ENCODE data around the gene P2RX7. TPM values are rescaled to one million over a fixed set of nuclear protein-coding genes. Genes with fewer than 3 reads are reported as not detected.
"Not testable (repeated sequence)": the region's sequence is repeated elsewhere in the genome, so short reads cannot be mapped to it uniquely, and the experiment has no call there.

The P2RX7 gene
- total RNA-seq, 1 donor from 2014 or later = not detected

DNA sequence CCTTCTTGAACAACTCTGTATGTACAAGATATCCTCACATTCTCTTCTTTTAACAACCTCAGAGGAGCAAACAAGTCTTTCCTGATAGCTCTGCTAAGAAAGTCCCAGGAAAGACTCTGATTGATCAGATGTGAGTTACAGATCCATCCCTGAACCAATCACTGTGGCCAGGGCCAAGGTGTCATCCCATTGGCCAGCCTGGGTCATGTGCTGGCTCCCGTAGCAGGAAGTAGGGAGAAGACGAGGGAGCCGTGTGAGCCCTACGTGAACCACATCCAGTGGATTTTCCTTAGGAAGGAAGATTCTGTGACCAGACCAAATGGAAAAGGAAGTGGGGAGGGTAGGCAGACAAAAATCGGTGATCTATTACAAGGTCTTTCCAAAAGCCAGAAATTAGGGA is 5.6 kb downstream of the P2RX7 start:
- H3K9me3 Mint-ChIP-seq (ENCODE audit: unreplicated experiment) = peaks cover 4% of the 10 kb centered on the region

DNA sequence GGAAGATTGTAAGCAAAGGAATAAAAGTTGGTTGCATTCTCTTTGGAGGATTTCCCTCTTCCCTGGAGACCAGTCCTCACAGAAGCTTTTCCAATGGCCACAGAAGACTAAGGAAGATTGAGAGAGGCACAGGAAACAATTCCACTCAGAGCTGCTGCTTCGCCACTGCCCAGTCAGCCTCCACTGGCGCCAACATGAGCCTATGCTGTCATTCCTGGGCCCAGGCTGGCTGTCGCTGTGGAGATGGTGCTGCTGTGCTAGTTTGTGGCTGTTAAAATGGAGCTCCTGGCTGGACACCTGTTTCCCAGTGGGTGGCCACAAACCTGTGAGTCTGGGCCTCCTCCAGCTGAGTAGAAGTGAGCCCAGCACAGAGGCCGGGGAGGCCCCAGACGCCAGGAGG is 6.6 kb downstream of the P2RX7 start:
- H3K27me3 Mint-ChIP-seq (ENCODE audit: unreplicated experiment) = peaks cover 4% of the 10 kb centered on the region
- no peak overlapping the region for H3K27ac Mint-ChIP-seq (ENCODE audit: unreplicated experiment)
- H3K4me1 Mint-ChIP-seq (ENCODE audit: low read depth, unreplicated experiment) = no peaks in the 10 kb centered on the region
- H3K4me3 Mint-ChIP-seq (ENCODE audit: unreplicated experiment) = no peak overlapping the region
- TF ChIP-seq, protein P1, sequence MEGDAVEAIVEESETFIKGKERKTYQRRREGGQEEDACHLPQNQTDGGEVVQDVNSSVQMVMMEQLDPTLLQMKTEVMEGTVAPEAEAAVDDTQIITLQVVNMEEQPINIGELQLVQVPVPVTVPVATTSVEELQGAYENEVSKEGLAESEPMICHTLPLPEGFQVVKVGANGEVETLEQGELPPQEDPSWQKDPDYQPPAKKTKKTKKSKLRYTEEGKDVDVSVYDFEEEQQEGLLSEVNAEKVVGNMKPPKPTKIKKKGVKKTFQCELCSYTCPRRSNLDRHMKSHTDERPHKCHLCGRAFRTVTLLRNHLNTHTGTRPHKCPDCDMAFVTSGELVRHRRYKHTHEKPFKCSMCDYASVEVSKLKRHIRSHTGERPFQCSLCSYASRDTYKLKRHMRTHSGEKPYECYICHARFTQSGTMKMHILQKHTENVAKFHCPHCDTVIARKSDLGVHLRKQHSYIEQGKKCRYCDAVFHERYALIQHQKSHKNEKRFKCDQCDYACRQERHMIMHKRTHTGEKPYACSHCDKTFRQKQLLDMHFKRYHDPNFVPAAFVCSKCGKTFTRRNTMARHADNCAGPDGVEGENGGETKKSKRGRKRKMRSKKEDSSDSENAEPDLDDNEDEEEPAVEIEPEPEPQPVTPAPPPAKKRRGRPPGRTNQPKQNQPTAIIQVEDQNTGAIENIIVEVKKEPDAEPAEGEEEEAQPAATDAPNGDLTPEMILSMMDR (IDR thresholded peaks at IDR 0.05; ENCODE audit: partially characterized antibody, unreplicated experiment) = no peak
- peaks cover 4% of the 10 kb centered on the region for H3K36me3 Mint-ChIP-seq (ENCODE audit: unreplicated experiment)
- peaks cover 4% of the 10 kb centered on the region for H3K9me3 Mint-ChIP-seq (ENCODE audit: unreplicated experiment)
- no peak for DNase-seq

More for the DNA sequence above, 5.6 kb downstream of the P2RX7 start:
- TF ChIP-seq, protein P1 (IDR thresholded peaks at IDR 0.05; ENCODE audit: partially characterized antibody, unreplicated experiment) = no peak
- H3K27ac Mint-ChIP-seq (ENCODE audit: unreplicated experiment) = no peak overlapping the region
- H3K4me1 Mint-ChIP-seq (ENCODE audit: low read depth, unreplicated experiment) = no peaks in the 10 kb centered on the region
- peaks cover 4% of the 10 kb centered on the region for H3K27me3 Mint-ChIP-seq (ENCODE audit: unreplicated experiment)
- no peak for DNase-seq
- peaks cover 4% of the 10 kb centered on the region for H3K36me3 Mint-ChIP-seq (ENCODE audit: unreplicated experiment)
- no peak overlapping the region for H3K4me3 Mint-ChIP-seq (ENCODE audit: unreplicated experiment)

DNA sequence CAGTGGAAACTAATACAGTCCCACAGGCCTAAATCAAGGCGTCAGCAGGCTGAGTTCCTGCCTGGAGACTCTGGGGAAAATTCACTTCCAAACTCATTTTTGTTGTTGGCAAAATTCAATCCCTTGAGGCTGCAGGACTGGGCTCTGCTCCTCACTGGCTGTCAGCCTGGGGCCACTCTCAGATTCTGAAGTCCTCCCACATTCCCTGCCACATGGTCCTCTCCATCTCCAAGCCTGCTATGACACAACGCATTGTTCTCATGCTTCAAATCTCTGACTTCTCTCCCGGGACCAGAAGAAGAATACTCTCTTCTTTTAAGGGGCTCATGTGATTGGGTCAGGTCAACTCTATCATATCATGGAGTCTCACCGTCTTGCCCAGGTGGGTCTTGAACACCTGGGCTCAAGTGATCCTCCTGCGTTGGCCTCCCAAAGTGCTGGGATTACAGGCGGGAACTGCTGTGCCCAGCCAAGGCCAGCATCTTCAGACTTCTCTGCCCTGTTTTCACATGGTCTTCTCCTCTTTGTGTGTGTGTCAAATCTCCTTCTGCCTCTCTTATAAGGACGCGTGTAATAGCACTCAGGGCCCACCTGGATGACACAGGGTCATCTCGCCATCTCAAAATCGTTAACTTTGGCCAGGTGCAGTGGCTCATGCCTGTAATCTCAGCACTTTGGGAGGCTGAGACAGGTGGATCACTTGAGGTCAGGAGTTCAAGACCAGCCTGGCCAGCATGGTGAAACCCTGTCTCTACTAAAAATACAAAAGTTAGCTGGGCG is 9.7 kb downstream of the P2RX7 start:
- no peak for DNase-seq
- peaks cover 6% of the 10 kb centered on the region for H3K9me3 Mint-ChIP-seq (ENCODE audit: unreplicated experiment)
- TF ChIP-seq, protein P1 (IDR thresholded peaks at IDR 0.05; ENCODE audit: partially characterized antibody, unreplicated experiment) = no peak
- H3K4me3 Mint-ChIP-seq (ENCODE audit: unreplicated experiment) = no peak overlapping the region
- peaks cover 7% of the 10 kb centered on the region for H3K27me3 Mint-ChIP-seq (ENCODE audit: unreplicated experiment)
- no peak overlapping the region for H3K27ac Mint-ChIP-seq (ENCODE audit: unreplicated experiment)
- H3K36me3 Mint-ChIP-seq (ENCODE audit: unreplicated experiment) = peaks cover 10% of the 10 kb centered on the region
- no peaks in the 10 kb centered on the region for H3K4me1 Mint-ChIP-seq (ENCODE audit: low read depth, unreplicated experiment)

DNA sequence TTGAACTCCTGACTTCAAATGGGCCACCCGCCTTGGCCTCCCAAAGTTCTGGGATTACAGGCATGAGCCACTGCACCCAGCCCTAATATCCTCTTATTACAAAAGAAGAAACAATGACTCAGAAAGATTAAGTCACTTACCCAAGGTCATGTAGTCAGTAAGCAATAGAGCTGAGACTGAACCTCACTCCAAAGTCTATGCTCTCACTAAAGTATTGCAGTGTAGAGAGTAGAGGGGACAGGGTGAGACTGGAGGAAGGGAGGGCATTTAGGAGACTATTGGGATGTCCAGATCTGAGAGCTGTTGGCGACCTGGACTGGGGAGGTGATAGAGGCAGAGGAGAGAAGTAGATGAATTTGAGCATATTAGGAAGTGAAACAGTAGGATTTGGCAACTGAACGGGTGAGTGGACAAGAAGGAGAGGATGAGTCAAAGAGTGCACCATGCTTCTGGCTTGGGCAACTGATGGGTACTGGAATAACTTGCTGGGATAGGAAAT is 11.8 kb downstream of the P2RX7 start:
- TF ChIP-seq, protein P1 (IDR thresholded peaks at IDR 0.05; ENCODE audit: partially characterized antibody, unreplicated experiment) = no peak
- peaks cover 6% of the 10 kb centered on the region for H3K9me3 Mint-ChIP-seq (ENCODE audit: unreplicated experiment)

DNA sequence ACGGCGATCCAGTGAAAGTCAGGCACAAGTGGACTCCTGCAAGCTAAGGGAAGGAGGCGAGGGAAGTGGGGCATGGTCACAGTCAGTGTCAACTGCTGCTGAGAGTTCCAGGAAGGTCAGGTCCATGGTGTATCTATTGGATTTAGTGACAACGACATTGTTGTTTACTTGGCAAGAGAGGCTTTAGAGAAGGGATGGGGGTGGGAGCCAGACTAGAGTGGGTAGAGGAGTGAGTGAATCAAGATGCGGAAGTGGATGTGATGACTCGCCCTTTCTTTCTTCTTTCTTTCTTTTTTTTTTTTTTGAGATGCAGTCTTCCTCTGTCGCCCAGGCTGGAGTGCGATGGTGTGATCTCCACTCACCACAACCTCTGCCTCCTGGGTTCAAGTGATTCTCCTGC is 12.5 kb downstream of the P2RX7 start:
- Mint-ChIP-seq H3K27ac (ENCODE audit: unreplicated experiment) (no peak overlapping the region), H3K27me3 (ENCODE audit: unreplicated experiment) (peaks cover 4% of the 10 kb centered on the region)

More for the DNA sequence above, 11.8 kb downstream of the P2RX7 start:
- Mint-ChIP-seq H3K36me3 (ENCODE audit: unreplicated experiment) (peaks cover 10% of the 10 kb centered on the region), H3K4me1 (ENCODE audit: low read depth, unreplicated experiment) (no peaks in the 10 kb centered on the region), H3K4me3 (ENCODE audit: unreplicated experiment) (no peak overlapping the region), H3K27me3 (ENCODE audit: unreplicated experiment) (peaks cover 6% of the 10 kb centered on the region), H3K27ac (ENCODE audit: unreplicated experiment) (no peak overlapping the region)
- no peak for DNase-seq

DNA sequence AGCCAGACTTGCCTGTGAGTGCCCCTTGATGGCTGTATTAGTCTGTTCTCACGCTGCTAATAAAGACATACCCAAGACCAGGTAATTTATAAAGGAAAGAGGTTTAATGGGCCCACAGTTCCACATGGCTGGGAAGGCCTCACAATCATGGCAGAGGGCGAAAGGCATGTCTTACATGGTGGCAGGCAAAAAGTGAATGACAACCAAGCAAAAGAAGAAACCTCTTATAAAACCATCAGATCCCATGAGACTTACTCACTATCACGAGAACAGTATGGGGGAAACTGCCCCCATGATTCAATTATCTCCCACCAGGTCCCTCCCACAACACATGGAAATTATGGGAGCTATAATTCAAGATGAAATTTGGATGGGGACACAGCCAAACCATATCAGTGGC is 16.6 kb downstream of the P2RX7 start:
- DNase-seq; H3K36me3 Mint-ChIP-seq (ENCODE audit: unreplicated experiment); H3K9me3 Mint-ChIP-seq (ENCODE audit: unreplicated experiment); H3K4me3 Mint-ChIP-seq (ENCODE audit: unreplicated experiment); H3K4me1 Mint-ChIP-seq (ENCODE audit: low read depth, unreplicated experiment); H3K27ac Mint-ChIP-seq (ENCODE audit: unreplicated experiment); H3K27me3 Mint-ChIP-seq (ENCODE audit: unreplicated experiment): not testable (repeated sequence)

More for the DNA sequence above, 12.5 kb downstream of the P2RX7 start:
- H3K9me3 Mint-ChIP-seq (ENCODE audit: unreplicated experiment) = peaks cover 6% of the 10 kb centered on the region
- TF ChIP-seq, protein P1 (IDR thresholded peaks at IDR 0.05; ENCODE audit: partially characterized antibody, unreplicated experiment) = no peak
- H3K4me1 Mint-ChIP-seq (ENCODE audit: low read depth, unreplicated experiment) = no peaks in the 10 kb centered on the region
- DNase-seq = no peak
- no peak overlapping the region for H3K4me3 Mint-ChIP-seq (ENCODE audit: unreplicated experiment)
- peaks cover 10% of the 10 kb centered on the region for H3K36me3 Mint-ChIP-seq (ENCODE audit: unreplicated experiment)
